T1000 (cell line): ENCODE measurements around the gene OXA1L.
"Not testable (repeated sequence)": the region's sequence is repeated elsewhere in the genome, so short reads cannot be mapped to it uniquely, and the experiment has no call there.

Experiments
- DNase-seq: peaks from one replicate; lab custom pipeline; 2025; ENCODE audit warnings: mixed read lengths; lab: John Stamatoyannopoulos, UW

Gene OXA1L

GRCh38 chr14:22800346-22800745 is 33.9 kb downstream of the OXA1L start:
- DNase-seq, result no peak

- no peak for DNase-seq
These were observed 35.2 kb downstream of the OXA1L start for GRCh38 chr14:22801716-22802115.

- DNase-seq, result no peak
These were observed 36.6 kb downstream of the OXA1L start for GRCh38 chr14:22802860-22803686.

GRCh38 chr14:22803687-22803974 is 37.1 kb downstream of the OXA1L start:
- no peak for DNase-seq

GRCh38 chr14:22805235-22805634 is 38.7 kb downstream of the OXA1L start:
- DNase-seq, result not testable (repeated sequence)

- DNase-seq, result no peak
These were observed 41.1 kb downstream of the OXA1L start for GRCh38 chr14:22807432-22808087.

- no peak for DNase-seq
These were observed 42.1 kb downstream of the OXA1L start for GRCh38 chr14:22808388-22809209.

- DNase-seq, result no peak
These were observed 45.2 kb downstream of the OXA1L start for GRCh38 chr14:22811722-22812121.

GRCh38 chr14:22812744-22813143 is 46.3 kb downstream of the OXA1L start:
- no peak for DNase-seq

GRCh38 chr14:22813145-22813544 is 46.7 kb downstream of the OXA1L start:
- DNase-seq, result no peak

- no peak for DNase-seq
These were observed 47.9 kb downstream of the OXA1L start for GRCh38 chr14:22814373-22814772.

GRCh38 chr14:22814941-22815713 is 48.6 kb downstream of the OXA1L start, which contains the start of gene SLC7A7:
TSS of gene SLC7A7 (minus strand) at chr14:22815435. CDS start at chr14:22813398, 2,037 bp downstream.
- no peak for DNase-seq

- DNase-seq, result no peak
These were observed 52.9 kb downstream of the OXA1L start for GRCh38 chr14:22819151-22819988.

- no peak for DNase-seq
These were observed 54.2 kb downstream of the OXA1L start for GRCh38 chr14:22820731-22821130.

- DNase-seq, result no peak
These were observed 54.9 kb downstream of the OXA1L start for GRCh38 chr14:22821193-22822015.

GRCh38 chr14:22822016-22822570 is 55.6 kb downstream of the OXA1L start:
- no peak for DNase-seq
